RWPE1 (cell line): ENCODE data around the gene IL12RB2.

ENCODE experiments used
- CTCF ChIA-PET: fragments of 350-600 bp; sonication (Branson Sonifier 250); formaldehyde crosslinking; extraction: SDS; loops from one replicate; lab custom pipeline; 2021; lab: Yijun Ruan, JAX
- POLR2A ChIA-PET: fragments of 400-600 bp; formaldehyde crosslinking; extraction: SDS; loops from one replicate; lab custom pipeline; 2020; ENCODE audit warnings: antibody characterized with exemption; ENCODE audit not compliant: low non-redundant PET; lab: Yijun Ruan, JAX
- DNase-seq: peaks from one replicate; pipeline ENCODE4 v3.0.0; 2012; ENCODE audit warnings: low spot score
- H3K27ac ChIP-seq: fragments of 450-650 bp; 2 replicates; pipeline ENCODE4 v1.5.1; 2017
- CTCF ChIP-seq: fragments of 450-650 bp; conservative IDR thresholded peaks from 2 replicates; pipeline ENCODE4 v1.5.1; 2017; ENCODE audit warnings: low read depth, mild to moderate bottlenecking

The IL12RB2 gene

GRCh38 chr1:67367370-67368045 is 59.8 kb downstream of the IL12RB2 start:
- CTCF ChIA-PET = interaction anchor here (0.6 kb wide), 1 partner anchor 11 kb away, joined by 5 read pairs; no protein-coding TSS in a partner anchor
- no peak for DNase-seq
- POLR2A ChIA-PET = no interaction called here
- TF ChIP-seq CTCF = no peak
- H3K27ac ChIP-seq = no peak overlapping the region

- no peak for TF ChIP-seq CTCF
- ChIA-PET CTCF (no interaction called here), POLR2A (no interaction called here)
- no peak overlapping the region for H3K27ac ChIP-seq
- no peak for DNase-seq
Measured at GRCh38 chr1:67368046-67368514, 60.4 kb downstream of the IL12RB2 start.

GRCh38 chr1:67371043-67371442 is 63.4 kb downstream of the IL12RB2 start:
- no peak overlapping the region for H3K27ac ChIP-seq
- ChIA-PET POLR2A (no interaction called here), CTCF (no interaction called here)
- no peak for TF ChIP-seq CTCF
- no peak for DNase-seq

- no peak overlapping the region for H3K27ac ChIP-seq
- ChIA-PET CTCF (no interaction called here), POLR2A (no interaction called here)
- DNase-seq = no peak
- TF ChIP-seq CTCF = no peak
Measured at GRCh38 chr1:67371681-67372080, 64.0 kb downstream of the IL12RB2 start.

GRCh38 chr1:67372136-67372535 is 64.5 kb downstream of the IL12RB2 start:
- no peak overlapping the region for H3K27ac ChIP-seq
- DNase-seq = no peak
- ChIA-PET CTCF (interaction anchor here (0.6 kb wide), 1 partner anchor 555 kb away, joined by 3 read pairs; no protein-coding TSS in a partner anchor), POLR2A (no interaction called here)
- TF ChIP-seq CTCF = no peak

- CTCF ChIA-PET = interaction anchor here (0.5 to 0.6 kb wide), 2 partner anchors 23 to 554 kb away, joined by 3 read pairs; no protein-coding TSS in a partner anchor
- DNase-seq = no peak
- no peak for TF ChIP-seq CTCF
- POLR2A ChIA-PET = no interaction called here
- H3K27ac ChIP-seq = no peak overlapping the region
Measured at GRCh38 chr1:67372898-67373297, 65.2 kb downstream of the IL12RB2 start.
